Ovary (tissue), 9 donors: ENCODE results near the gene SPATA33. TPM values are rescaled to one million over a fixed set of nuclear protein-coding genes. Genes with fewer than 3 reads are reported as not detected.
"Not testable (repeated sequence)": the region's sequence is repeated elsewhere in the genome, so short reads cannot be mapped to it uniquely, and the experiment has no call there.

Source experiments
- DNase-seq, 5 donors: peaks; one replicate each; pipeline ENCODE4 v3.0.0-alpha.2; 2019 to 2020
- H3K27ac ChIP-seq, 2 donors: fragments of 200-600 bp; one replicate each; pipeline versions ENCODE4 v1.5.1 to v1.8.0; 2019 to 2022
- H3K27me3 ChIP-seq: fragments of 200-600 bp; one replicate; pipeline ENCODE4 v1.8.0; 2022
- H3K36me3 ChIP-seq: fragments of 200-600 bp; sonication (generic); one replicate; pipeline ENCODE4 v1.5.1; 2019
- H3K4me1 ChIP-seq: one replicate; pipeline ENCODE4 v1.8.1; 2013; ENCODE audit warnings: mild to moderate bottlenecking, moderate library complexity; ENCODE audit not compliant: insufficient read depth
- H3K4me3 ChIP-seq: fragments of 200-600 bp; sonication (generic); one replicate; pipeline ENCODE4 v1.5.1; 2017
- H3K9me3 ChIP-seq, 2 donors: fragments of 200-600 bp in 1 of 2; sonication (generic) in 1 of 2; one replicate each; pipeline versions ENCODE4 v1.5.1 to v1.8.1; 2013 to 2019; ENCODE audit warnings: mild to moderate bottlenecking in 1 of 2, moderate library complexity in 1 of 2
- CTCF ChIP-seq, 3 donors: fragments of 450-650 bp in 2 of 3; fragments of 200-600 bp in 1 of 3; IDR thresholded peaks; one replicate each; pipeline versions ENCODE4 v1.5.1 to v1.8.0; 2016 to 2022; ENCODE audit warnings: antibody characterized with exemption in 3 of 3, mild to moderate bottlenecking in 1 of 3
- EP300 ChIP-seq: sonication (generic); formaldehyde crosslinking; IDR thresholded peaks from one replicate; pipeline ENCODE4 v1.6.1; 2017; ENCODE audit warnings: antibody characterized with exemption
- POLR2A ChIP-seq: fragments of 450-650 bp; IDR thresholded peaks from one replicate; pipeline ENCODE4 v1.6.1; 2017; ENCODE audit warnings: antibody characterized with exemption, mild to moderate bottlenecking, moderate library complexity
- WGBS, 3 donors: extraction: QIAGEN DNeasy Blood & Tissue Kit in 1 of 3; methylation state at CpG; one replicate each; pipeline versions ENCODE4 v1.1.5 to v1.1.7; 2013 to 2017; 5-methylcytosine and 5-hydroxymethylcytosine counted together
- intact Hi-C, 4 donors: fragments of 100-400 bp; cut with DNase I; formaldehyde crosslinking; loops; one replicate each; pipeline versions ENCODE4 v1.11.0 to v1.15.1; 2022 to 2023
- polyA plus RNA-seq, 2 donors: library from polyadenylated mRNA; stranded (reverse); fragments of 200-250 nt in 1 of 2; fragments of 350-450 nt in 1 of 2; fragmentation: Illumina TruSeq in 1 of 2; extraction: RNeasy Lipid Tissue Mini Kit (QIAGEN cat#74804) in 1 of 2; gene quantifications; one replicate each; pipeline ENCODE4 v1.2.3, GENCODE V29; 2013 to 2014
- total RNA-seq, 7 donors: library from RNA; depleted of rRNA in 2 of 7; stranded (reverse); fragments of >200 nt in 2 of 7; fragmentation: NEBNext Ultra II Directional in 3 of 7; extraction: Animal tissue kit (Norgen Biotek cat#: 25700) in 3 of 7; gene quantifications; one replicate each; pipeline versions ENCODE4 v1.1.0 to v1.2.4, GENCODE V29; 2016 to 2023
- donor health status: DM: no; HTN: no; CAD: no; lungs with moderate emphysema.
- donor health status: DM: no; HTN: no; CAD: no.
- donor health status: Bipolar disorder and iron deficiency.
- donor health status: DM: yes; HTN: yes; CAD: no.
- donor health status: DM: no; HTN: no; CAD: no.
- donor health status: DM: yes; HTN: yes; CAD: no.

The SPATA33 gene
- total and polyA plus RNA-seq, 9 donors, result 1.5 to 8.2 (median 4.7) TPM

GRCh38 chr16:89693289-89693731 is 35.7 kb downstream of the SPATA33 start:
- Histone ChIP-seq H3K9me3 (no peaks in the 10 kb centered on the region), H3K27ac (no peak overlapping the region), H3K27me3 (no peaks in the 10 kb centered on the region), H3K4me1 (no peaks in the 10 kb centered on the region), H3K36me3 (no peaks in the 10 kb centered on the region), H3K4me3 (no peak overlapping the region)
- 86 to 91% (median 90%) methylated on average over 11 of the region's 11 CpGs for WGBS, 3 donors
- TF ChIP-seq POLR2A (no peak), CTCF (IDR thresholded peaks at IDR 0.05) (no peak), EP300 (no peak)
- intact Hi-C loops, result no loop called here
- peak in 1 of 5 donors; percentile 21 for DNase-seq

GRCh38 chr16:89693931-89694783 is 36.5 kb downstream of the SPATA33 start:
- 83 to 89% (median 84%) methylated on average over 32 of the region's 32 CpGs for WGBS, 3 donors
- H3K27ac ChIP-seq, result no peak overlapping the region
- intact Hi-C loops, result no loop called here
- no peaks in the 10 kb centered on the region for H3K27me3 ChIP-seq
- no peaks in the 10 kb centered on the region for H3K9me3 ChIP-seq
- peak in 2 of 5 donors; percentile 25 to 27 for DNase-seq
- H3K4me1 ChIP-seq, result no peaks in the 10 kb centered on the region
- no peak overlapping the region for H3K4me3 ChIP-seq
- TF ChIP-seq POLR2A, result no peak
- TF ChIP-seq CTCF (IDR thresholded peaks at IDR 0.05), result no peak
- no peak for TF ChIP-seq EP300
- H3K36me3 ChIP-seq, result no peaks in the 10 kb centered on the region

DNA sequence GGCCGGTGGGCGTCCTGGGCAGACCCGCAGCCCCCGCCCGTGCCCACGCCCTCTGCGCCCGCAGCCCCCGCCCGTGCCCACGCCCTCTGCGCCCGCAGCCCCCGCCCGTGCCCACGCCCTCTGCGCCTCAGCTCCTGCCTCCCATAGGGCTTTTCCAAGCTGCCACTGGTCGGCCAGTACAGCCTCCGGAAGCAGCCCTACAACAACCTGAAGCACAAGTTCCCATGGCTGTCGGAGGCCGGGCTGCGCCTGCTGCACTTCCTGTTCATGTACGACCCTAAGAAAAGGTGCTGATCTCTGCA is 37.1 kb downstream of the SPATA33 start:
- intact Hi-C loops, H3K36me3 ChIP-seq: not testable (repeated sequence)

GRCh38 chr16:89695086-89695874 is 37.6 kb downstream of the SPATA33 start:
- H3K4me3 ChIP-seq, result no peak overlapping the region
- intact Hi-C loops, result no loop called here
- no peak overlapping the region for H3K27ac ChIP-seq
- no peaks in the 10 kb centered on the region for H3K9me3 ChIP-seq
- no peak for TF ChIP-seq EP300
- TF ChIP-seq CTCF (IDR thresholded peaks at IDR 0.05), result no peak
- TF ChIP-seq POLR2A, result no peak
- WGBS, 3 donors, result 82 to 86% (median 83%) methylated on average over 28 to 31 of the region's 31 CpGs
- peaks cover under 1% of the 10 kb centered on the region for H3K4me1 ChIP-seq
- H3K27me3 ChIP-seq, result no peaks in the 10 kb centered on the region
- no peaks in the 10 kb centered on the region for H3K36me3 ChIP-seq
- peak in 2 of 5 donors; percentile 21 to 34 for DNase-seq

More for the DNA sequence above, 37.1 kb downstream of the SPATA33 start:
- not testable (repeated sequence) for H3K9me3 ChIP-seq, H3K27ac ChIP-seq, H3K4me3 ChIP-seq, H3K4me1 ChIP-seq, H3K27me3 ChIP-seq, DNase-seq
- WGBS, 3 donors, result 88 to 92% (median 89%) methylated on average over 18 to 23 of the region's 23 CpGs
